LoVo (cell line): ENCODE measurements around the gene SPIB.
"Not testable (repeated sequence)": the region's sequence is repeated elsewhere in the genome, so short reads cannot be mapped to it uniquely, and the experiment has no call there.

Experiments used
- DNase-seq: peaks from one replicate; pipeline ENCODE4 v3.0.0-alpha.2; 2016; ENCODE audit warnings: low spot score

Gene SPIB

DNA sequence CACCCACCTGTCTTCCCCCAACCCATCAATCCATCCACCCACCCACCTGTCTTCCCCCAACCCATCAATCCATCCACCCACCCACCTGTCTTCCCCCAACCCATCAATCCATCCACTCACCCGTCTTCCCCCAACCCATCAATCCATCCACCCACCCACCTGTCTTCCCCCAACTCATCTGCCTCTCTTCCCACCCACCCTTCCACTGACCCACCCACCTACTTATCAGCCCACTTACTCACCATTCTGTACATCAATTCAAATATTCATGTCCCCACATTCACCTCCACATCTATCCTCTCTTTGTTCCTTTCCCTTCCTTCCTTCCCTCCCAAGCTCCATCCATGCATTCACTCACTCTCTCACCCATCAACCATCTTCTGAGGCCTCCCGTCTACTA is 20.4 kb downstream of the SPIB start:
- not testable (repeated sequence) for DNase-seq

DNA sequence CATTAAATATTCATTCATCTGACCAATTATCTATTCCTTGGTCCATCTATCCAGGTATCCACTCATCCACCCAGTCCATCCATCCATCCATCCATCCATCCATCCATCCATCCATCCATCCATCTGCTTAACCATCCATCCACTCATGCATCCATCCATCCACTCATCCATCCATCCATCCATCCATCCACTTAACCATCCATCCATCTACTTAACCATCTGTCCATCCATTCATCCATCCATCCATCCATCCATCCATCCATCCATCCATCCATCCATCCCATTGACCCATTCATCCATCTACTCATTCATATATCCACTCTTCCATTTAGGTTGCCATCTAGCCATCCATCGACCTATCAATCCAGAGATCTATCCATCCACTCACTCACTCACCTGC is 25.3 kb downstream of the SPIB start:
- DNase-seq, result no peak

DNA sequence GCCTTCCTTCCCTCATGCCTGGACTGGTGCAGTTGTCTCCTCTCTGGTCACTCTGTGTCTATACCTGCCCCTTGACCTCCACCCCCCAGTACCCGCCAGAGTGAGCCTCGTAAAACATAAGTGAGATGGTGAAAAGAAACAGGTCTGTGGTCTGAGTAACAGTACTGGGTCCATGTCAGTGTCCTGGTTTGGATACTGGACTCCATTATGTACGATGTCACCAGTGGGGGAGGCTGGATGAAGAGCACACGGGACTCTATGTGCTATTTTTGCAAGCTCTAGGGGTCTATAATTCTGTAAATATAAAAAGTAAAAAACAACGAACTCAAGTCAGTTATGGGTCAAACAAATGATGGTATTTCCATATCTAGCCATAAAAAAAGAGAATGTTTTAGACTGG is 28.3 kb downstream of the SPIB start:
- DNase-seq, result no peak

DNA sequence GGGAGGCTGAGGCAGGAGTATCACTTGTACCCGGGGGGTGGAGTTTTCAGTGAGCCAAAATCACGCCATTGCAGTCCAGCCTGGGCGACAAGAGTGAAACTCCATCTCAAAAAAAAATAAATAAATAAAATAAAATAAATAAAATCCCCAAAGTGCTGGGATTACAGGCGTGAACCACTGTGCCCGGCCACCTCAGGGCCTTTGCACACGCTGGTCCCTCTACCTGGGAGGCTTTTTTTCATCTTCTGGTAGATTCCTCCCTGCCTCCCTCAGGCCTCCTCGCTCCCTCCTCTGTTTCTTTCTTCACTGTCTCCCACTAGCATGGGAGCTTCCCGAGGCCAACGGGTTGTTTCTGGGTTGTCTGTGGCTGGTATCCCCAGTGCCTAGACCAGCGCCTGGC is 29.0 kb downstream of the SPIB start:
- no peak for DNase-seq

DNA sequence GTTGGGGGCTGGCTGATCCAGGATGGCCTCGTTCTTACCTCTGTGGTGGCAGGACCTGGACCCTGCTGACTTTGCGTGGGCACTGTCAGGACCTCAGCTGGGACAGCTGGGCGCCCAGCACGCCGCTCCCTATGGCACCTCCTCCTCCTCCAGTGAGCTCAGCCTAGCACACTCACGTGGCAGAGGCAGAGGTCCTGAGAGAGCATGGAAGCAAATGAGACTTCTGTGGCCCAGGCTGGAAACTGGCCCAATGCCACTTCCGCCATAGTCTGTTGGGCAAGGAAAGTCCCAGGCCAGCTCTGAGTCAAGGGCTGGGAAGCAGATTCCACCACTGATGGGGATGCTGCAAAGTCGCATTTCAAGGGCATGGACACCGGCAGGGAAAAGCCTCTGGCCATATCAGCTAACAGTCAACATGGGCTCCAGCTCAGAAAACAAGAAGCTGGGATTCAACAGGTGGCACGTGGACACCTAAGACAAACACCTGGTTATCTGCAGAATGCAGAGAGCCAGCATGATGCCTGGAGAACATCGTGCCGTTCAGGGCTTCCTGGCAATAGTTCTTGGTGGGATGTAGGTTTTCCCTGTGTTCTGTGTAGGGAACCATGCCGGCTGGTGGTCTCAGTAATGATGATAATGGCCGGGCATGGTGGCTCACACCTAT is 30.6 kb downstream of the SPIB start:
- no peak for DNase-seq

DNA sequence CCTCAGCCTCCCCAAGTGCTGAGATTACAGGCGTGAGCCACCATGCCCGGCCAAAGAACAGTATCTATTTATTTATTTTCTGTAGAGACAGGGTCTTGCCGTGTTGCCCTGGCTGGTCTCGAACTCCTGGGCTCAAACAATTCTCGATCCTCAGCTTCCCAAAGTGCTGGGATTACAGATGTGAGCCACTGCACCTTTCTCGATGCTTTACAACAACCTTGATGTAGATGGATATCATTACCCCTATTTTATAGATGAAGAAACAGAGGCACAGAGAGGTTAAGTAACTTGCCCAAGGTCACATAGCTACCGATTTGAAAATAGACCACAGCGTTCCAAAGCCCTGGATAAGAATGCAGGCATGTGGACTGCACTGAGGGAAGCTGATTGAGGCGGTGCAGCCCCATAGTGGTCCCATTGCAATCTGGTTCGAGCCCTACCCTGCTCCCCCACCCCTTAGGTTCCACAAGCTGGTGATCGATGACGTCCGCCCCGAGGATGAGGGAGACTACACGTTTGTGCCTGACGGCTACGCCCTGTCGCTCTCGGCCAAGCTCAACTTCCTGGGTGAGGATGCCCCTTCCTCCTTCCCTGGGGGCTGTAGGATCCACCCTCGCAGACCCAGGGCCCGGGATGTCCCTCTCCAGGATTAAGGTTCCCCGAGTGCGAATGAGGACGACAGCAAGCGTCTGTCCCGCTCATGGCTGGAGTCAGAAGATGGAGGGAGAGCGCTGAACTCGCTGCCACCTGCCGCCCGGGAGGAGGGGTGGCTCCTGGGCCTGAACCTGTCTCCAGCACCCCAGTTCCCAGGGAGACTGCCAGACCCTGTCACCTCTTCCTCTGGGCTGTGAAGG is 31.9 kb downstream of the SPIB start:
- no peak for DNase-seq

DNA sequence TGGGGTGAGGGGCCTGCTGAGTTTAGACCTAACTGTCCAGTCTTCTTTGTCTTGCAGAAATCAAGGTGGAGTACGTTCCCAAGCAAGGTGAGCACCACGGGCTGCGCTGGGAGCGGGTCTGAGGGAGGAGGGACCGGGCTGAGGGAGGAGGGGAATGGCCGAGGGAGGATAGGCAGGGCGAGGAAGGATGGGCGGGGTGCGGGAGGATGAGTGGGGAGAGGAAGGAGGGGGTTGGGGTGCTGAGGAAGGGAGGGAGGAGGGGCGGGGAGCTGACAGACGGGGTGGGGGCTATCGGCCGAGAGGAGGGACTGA is 32.4 kb downstream of the SPIB start:
- DNase-seq, result no peak

DNA sequence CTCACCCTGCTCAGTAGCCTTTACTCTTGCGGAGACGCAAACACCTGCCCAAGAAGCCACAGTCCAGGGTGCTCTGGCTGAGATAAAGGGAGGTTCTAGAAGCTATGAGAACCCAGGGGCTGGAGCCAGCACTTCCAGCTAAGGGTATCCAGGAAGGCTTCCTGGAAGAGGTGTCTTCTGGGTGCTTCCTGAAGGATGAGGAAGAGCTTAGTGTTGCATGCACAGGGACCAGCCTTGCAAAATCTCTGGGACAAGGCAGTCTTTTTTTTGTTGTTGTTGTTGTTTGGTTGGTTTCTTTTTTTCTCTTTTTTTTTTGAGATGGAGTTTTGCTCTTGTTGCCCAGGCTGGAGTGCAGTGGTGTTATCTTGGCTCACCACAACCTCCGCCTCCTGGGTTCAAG is 34.5 kb downstream of the SPIB start:
- no peak for DNase-seq

DNA sequence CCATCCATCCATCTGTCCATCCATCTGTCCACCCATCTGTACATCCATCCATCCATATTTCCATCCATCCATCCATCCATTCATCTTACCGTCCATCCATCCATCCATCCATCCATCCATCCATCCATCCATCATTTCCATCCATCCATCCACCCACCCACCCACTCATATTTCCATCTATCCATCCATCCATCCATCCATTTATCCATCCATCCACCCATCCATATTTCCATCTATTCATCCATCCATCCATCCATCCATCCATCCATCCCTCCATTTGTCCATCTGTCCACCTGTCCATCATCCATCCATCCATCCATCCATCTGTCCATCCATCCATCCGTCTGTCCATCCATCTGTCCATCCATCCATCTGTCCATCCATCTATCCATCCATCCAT is 37.3 kb downstream of the SPIB start:
- no peak for DNase-seq

DNA sequence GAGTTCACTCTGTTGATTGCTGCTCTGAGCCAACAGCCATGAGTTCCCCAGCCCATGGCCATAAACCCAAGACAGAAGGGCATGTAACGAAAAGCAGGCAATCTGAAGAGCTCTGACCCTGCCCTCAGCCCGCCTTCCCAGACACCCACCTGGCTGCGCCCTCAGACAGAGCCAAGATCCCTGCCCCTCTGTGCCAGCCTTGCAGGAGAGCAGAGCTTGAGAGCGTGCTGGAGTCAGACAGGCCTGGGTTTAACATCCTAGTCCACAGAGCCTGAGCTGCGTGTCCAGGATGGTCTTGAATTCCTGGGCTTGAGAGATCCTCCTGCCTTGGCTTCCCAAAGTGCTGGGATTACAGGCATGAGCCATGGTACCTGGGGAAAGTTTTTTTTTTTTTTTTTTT is 38.6 kb downstream of the SPIB start:
- DNase-seq, result no peak

DNA sequence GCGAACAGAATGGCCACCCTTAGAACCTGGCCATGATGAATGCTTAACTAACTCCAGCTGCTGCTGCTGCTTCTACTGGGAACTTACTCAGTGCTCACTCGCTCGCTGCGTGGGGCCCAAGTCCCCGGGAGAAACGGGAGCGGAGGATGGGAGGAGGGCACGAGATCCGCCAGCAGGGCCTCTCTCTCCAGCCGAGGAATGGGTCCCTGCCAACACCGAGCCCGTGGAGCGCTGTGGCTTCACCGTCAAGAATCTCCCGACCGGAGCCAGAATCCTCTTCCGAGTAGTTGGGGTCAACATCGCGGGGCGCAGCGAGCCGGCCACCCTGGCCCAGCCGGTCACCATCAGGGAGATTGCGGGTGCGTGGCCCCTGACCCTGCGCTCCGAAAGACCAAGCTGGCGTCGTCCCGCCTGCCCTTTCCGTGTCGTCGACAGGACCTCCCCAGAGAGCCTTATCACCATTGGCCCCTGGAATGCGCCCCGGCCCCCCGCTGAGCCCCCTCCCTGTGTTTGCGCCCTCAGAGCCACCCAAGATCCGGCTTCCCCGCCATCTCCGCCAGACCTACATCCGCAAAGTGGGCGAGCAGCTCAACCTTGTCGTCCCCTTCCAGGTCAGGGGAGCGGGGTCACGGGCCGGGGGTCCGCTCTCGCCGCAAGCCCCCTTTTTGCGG is 39.8 kb downstream of the SPIB start:
- no peak for DNase-seq

DNA sequence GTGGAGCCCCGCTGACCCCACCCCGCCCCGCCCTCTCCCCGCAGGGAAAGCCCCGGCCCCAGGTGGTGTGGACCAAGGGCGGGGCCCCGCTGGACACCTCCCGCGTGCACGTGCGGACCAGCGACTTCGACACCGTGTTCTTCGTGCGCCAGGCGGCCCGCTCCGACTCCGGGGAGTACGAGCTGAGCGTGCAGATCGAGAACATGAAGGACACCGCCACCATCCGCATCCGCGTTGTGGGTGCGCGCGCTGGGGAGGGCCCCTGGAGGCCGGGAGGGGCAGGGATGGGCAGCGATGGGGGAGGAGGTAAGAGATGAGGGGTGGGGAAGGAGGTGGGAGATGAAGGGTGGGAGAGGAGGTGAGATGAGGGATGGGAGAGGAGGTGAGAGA is 40.3 kb downstream of the SPIB start:
- no peak for DNase-seq

DNA sequence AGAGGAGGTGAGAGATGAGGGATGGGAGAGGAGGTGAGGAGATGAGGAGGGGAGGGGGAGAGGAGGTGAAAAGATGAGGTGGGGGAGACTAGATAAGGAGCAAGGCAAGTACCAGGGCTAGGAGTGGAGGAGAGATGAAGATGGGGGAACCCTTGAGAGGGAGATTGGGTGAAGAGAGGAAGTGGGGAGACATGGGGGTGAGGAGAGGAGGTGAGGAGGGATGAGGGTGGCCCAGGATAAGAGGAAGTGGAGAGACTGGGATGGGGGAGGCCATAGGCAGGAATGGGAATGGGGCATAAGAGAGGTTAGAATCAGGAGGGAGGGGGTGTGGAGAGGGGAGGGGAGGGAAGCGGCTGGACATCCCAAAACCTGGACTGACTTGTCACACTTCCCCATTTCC is 40.9 kb downstream of the SPIB start:
- DNase-seq, result no peak

DNA sequence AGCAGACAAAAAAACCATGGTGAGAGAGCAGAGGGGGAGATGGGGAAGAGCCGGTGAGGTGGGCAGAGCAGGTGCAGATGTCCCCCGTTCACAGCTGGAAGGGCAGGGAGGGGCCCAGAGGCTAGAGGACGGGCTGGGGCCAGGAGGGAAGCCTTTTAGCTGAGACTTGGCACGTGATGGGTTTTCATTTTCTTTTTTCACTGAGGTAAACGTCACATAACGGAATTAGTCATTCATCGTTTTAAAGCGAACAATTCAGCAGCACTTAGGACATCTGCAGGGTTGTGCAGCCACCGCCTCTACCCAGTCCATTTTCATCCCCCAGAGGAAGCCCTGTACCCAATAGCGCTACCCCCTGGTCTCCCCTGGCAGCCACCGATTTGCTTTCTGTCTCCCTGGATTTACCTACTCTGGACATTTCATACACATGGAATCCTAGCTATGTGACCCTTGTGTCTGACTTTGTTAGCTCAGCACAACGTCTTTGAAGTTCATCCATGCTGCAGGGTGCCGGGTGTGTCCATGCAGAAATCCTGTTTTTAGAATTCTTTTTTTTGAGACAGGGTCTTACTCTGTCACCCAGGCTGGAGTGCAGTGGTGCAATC is 41.5 kb downstream of the SPIB start:
- no peak for DNase-seq

DNA sequence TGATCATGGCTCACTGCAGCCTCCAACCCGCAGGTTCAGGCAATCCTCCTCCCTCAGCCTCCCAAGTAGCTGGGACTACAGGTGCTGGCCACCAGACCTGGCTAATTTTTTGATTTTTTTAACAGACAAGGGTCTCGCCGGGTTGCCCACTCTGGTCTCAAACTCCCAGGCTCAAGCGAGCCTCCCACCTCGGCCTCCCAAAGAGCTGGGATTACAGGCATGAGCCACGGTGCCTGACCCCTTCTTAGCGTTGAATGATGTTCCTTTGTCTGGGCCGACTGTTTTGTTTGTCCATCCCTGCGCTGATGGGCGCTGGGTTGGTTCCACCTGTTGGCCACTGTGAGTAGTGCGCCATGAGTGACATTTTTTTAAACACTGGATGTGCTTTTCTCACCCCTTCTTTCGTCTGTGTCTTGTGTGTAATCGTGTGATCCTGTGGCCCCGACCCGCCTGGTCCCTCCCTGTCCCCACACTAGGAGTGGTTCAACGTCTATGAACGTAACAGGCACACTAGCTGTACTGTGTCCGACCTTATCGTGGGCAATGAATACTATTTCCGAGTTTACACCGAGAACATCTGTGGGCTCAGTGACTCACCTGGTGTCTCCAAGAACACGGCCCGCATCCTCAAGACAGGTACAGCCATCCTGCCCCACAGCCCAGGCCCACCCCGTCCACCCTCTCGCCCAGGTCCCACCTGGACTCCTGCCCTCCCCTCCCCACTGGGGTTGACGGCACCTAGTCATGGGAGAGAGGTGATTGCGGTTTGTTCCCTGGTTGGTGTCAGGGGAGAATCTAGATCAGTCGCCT is 42.5 kb downstream of the SPIB start:
- peak; percentile 74 for DNase-seq

DNA sequence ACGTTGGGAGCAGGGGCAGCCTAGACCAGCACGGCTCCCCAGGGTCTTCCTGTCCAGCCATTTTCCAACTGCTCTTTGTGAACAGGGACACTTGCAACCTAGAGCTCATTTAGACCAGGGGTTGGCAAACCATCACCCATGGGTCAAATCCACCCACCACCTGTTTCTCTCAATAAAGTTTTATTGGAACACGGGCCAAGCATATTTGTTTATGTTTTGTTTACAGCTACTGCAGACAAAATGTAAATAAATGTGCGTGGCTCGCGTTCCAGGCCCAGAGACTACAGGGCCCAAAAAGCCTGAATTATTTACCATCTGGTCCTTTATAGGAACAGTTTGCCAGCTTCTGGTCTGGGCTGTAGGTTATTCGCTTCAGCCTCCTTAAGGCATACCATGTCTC is 44.2 kb downstream of the SPIB start:
- no peak for DNase-seq

DNA sequence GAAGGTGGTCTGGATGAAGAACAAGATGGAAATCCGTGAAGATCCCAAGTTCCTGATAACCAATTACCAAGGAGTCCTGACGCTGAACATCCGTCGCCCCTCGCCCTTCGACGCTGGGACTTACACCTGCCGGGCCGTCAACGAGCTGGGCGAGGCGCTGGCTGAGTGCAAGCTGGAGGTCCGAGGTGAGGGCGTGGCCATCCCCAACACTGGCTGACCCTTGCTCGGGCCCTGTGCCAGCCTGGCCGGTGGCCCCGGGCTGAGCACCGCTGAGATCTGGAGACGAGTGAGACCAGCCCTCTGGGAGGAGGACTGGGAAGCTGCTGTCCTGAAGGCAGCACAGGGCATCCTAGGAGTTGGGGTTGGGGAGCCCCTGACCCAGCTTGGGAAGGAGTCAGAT is 45.6 kb downstream of the SPIB start:
- no peak for DNase-seq

DNA sequence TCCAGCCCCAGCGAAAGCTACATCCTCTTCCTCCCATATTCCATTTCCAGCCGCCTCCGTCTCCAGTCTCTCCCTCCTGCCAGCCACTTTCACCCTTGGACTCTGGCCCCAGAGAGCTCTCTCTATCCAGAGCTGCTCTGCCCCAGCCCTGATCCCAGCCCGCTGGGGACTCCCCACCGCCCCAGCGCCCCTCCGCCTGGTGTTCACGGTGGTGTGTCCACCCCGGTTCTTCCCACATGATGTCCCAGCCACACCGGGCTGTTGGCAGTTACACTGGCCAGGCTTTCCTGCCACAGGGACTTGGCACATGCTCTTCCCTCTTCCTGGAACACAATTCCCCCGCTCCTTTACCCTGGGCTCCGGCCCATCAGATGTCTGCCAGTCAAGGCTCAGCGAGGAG is 46.3 kb downstream of the SPIB start:
- DNase-seq, result no peak

DNA sequence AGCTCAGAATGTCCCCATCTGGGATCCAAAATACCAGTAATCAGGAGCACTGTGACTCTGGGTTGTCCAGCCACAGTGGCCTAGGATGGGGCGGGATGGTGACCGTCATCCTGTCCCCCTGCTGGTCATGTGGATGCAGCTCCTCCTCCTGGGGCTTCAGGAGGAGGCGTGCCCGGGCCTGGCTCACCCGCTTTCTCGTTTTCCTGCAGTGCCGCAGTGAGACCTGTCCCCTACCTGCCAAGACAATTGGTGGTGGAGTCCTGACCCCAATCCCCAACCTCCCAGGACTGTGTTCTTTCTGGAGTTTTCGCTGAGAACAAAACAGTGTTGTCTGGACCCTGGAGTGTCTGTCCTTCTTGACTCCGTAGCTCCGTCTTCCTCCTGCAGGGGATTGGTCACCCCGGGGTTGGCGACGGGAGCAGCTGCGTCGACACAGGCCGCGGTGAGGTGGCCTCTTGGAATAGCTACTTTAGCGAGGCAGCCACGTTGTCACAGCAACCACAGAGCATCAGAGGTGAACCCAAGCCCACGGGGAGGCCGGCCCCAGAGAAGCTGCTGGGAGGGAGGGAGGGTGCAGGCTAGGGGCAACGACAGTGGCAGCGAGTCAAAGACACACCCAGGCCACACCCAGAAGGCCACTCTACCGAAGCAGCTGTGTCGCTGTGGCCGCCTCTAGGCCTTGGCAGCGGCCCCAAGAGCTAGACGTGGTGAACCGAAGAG is 47.4 kb downstream of the SPIB start:
- DNase-seq, result no peak

DNA sequence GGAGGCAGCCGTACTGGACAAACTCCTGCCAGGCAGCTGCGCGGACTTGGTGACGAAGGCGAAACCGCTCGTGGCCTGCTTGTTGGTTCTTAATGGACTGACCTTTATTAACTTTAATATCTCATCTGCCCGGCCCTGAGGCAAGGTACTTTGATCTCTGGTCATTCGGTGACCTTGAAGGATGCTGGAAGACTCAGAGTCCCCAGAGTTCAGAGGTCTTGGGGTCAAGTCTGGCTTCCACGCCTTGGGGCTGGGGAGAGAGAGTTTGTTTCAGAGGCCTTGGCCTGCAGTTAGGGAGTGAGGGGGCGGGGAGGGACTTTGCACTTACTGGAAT is 47.9 kb downstream of the SPIB start:
- DNase-seq, result no peak

DNA sequence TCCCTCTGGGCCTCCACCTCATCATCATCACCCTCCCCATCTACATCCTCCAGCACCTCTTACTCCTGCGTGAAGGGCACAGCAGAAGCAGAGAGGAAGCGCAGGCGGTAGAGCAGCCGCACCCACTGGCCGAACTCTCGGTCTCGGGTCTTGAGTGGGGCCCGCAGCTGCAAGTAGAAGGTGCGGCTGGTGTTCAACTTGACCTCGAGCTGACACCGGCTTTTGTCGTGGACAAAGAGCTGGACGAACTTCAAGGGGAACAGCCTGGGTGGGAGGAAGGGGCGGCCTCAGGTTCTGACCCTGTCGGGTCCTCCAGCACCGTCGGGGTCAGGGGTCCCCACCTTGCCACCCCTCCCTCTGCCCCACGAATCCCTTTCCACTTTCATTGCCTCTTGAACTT is 48.8 kb downstream of the SPIB start:
- no peak for DNase-seq

DNA sequence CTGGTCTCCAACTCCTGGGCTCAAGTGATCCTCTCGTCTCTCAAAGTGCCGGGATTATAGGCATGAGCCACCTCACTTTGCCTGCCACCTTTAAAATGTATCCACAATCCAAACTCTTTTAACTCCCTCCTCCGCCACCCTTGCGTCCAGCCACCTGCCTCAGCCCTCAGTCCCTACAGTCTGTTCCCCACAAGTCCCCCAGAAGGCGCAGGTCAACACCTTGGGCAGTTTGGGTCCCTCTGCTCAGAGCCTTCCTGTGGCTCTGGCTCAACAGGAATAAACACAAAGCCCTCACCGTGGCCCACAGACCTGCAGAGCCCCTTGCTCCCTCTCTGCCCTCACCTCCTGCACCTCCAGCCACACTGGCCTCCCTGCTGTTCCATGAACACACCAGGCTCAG is 50.1 kb downstream of the SPIB start:
- no peak for DNase-seq
